OCI-LY3 (cell line): ENCODE data around the gene DCTN2.

Experiments used
- CTCF ChIP-seq: fragments of 200-600, 300-600 bp; sonication (generic); IDR thresholded peaks from 2 replicates; pipeline ENCODE4 v1.5.1; 2014; ENCODE audit warnings: antibody characterized with exemption, low read length, low read depth
- EZH2phosphoT487 ChIP-seq: fragments of 200-600 bp; shearing (Covaris generic); IDR thresholded peaks from 2 replicates; pipeline ENCODE4 v1.6.1; 2018; ENCODE audit warnings: antibody characterized with exemption, mixed run types, low read depth

GRCh38 chr12:57496822-57497221 is 50.2 kb downstream of the DCTN2 start:
- TF ChIP-seq CTCF (no peak), EZH2phosphoT487 (no peak)
